GM23338 (cell line): ENCODE data around the gene METTL21C. TPM values are rescaled to one million over a fixed set of nuclear protein-coding genes. Genes with fewer than 3 reads are reported as not detected.

Experiments
- ATAC-seq: fragments of 200-7000 bp; cut with Tn5 transposase; 3 replicates; pipeline ENCODE4 v1.9.1; 2020
- DNase-seq: peaks from one replicate; pipeline ENCODE4 v3.0.0-alpha.2; 2015; ENCODE audit warnings: low spot score
- H2AFZ ChIP-seq: fragments of 200-600 bp; sonication (generic); 2 replicates; pipeline ENCODE4 v1.8.0; 2016; ENCODE audit warnings: antibody characterized with exemption, mild to moderate bottlenecking, moderate library complexity
- H3F3A ChIP-seq: fragments of 200-600 bp; sonication (generic); replicated peaks from 2 replicates; pipeline ENCODE4 v1.8.0; 2017; ENCODE audit warnings: antibody characterized with exemption, mixed run types, low read depth
- H3K27ac ChIP-seq: fragments of 200-600 bp; sonication (generic); 2 replicates; pipeline ENCODE4 v1.6.1; 2016; ENCODE audit warnings: low read depth
- H3K27me3 ChIP-seq: fragments of 200-600 bp; sonication (generic); 2 replicates; pipeline ENCODE4 v1.8.0; 2016; ENCODE audit warnings: mild to moderate bottlenecking, mixed run types, moderate library complexity; ENCODE audit not compliant: insufficient read depth
- H3K36me3 ChIP-seq: fragments of 200-600 bp; sonication (generic); 2 replicates; pipeline ENCODE4 v1.8.0; 2016; ENCODE audit warnings: mild to moderate bottlenecking; ENCODE audit not compliant: insufficient read depth
- H3K4me1 ChIP-seq: fragments of 200-600 bp; sonication (generic); 2 replicates; pipeline ENCODE4 v1.8.0; 2016; ENCODE audit warnings: mild to moderate bottlenecking, moderate library complexity; ENCODE audit not compliant: insufficient read depth
- H3K4me2 ChIP-seq: fragments of 200-600 bp; sonication (generic); 2 replicates; pipeline ENCODE4 v1.7.1; 2017; ENCODE audit warnings: mixed run types
- H3K4me3 ChIP-seq: fragments of 200-600 bp; sonication (generic); 2 replicates; pipeline ENCODE4 v1.6.1; 2016; ENCODE audit warnings: mixed run types
- H3K79me2 ChIP-seq: fragments of 200-600 bp; sonication (generic); replicated peaks from 2 replicates; pipeline ENCODE4 v1.8.0; 2017; ENCODE audit warnings: mild to moderate bottlenecking; ENCODE audit not compliant: insufficient read depth
- H3K9me2 ChIP-seq: fragments of 200-600 bp; sonication (generic); 2 replicates; pipeline ENCODE4 v1.8.0; 2017; ENCODE audit not compliant: insufficient read depth
- H4K20me1 ChIP-seq: fragments of 200-600 bp; sonication (generic); replicated peaks from 2 replicates; pipeline ENCODE4 v1.8.0; 2017; ENCODE audit warnings: mild to moderate bottlenecking; ENCODE audit not compliant: insufficient read depth
- H3K27ac Mint-ChIP-seq: 2 replicates; pipeline ENCODE4 v1.8.0; 2020; ENCODE audit warnings: inconsistent platforms, mild to moderate bottlenecking, moderate library complexity, mixed read lengths
- H3K27me3 Mint-ChIP-seq: 3 replicates; pipeline ENCODE4 v1.8.0; 2022; ENCODE audit warnings: low read depth, mild to moderate bottlenecking, moderate library complexity, mixed read lengths, inconsistent platforms; ENCODE audit not compliant: insufficient read depth, poor library complexity
- H3K36me3 Mint-ChIP-seq: 3 replicates; pipeline ENCODE4 v1.8.0; 2021; ENCODE audit warnings: low read depth, mild to moderate bottlenecking, inconsistent platforms, moderate library complexity, mixed read lengths
- H3K4me1 Mint-ChIP-seq: 3 replicates; pipeline ENCODE4 v1.8.0; 2020; ENCODE audit warnings: mild to moderate bottlenecking, inconsistent platforms, mixed read lengths
- H3K4me3 Mint-ChIP-seq: 3 replicates; pipeline ENCODE4 v1.8.0; 2021; ENCODE audit warnings: moderate library complexity, mild to moderate bottlenecking, inconsistent platforms, mixed read lengths
- H3K9me3 Mint-ChIP-seq: 3 replicates; pipeline ENCODE4 v1.8.0; 2020; ENCODE audit warnings: moderate library complexity, mild to moderate bottlenecking, inconsistent platforms, mixed read lengths
- CREB1 ChIP-seq: fragments of 250-450 bp; sonication (Bioruptor Pico); IDR thresholded peaks from 2 replicates; pipeline ENCODE4 v1.5.0; 2020; ENCODE audit warnings: low read depth, mild to moderate bottlenecking, moderate library complexity
- EZH2 ChIP-seq: fragments of 200-600 bp; sonication (generic); IDR thresholded peaks from one replicate; pipeline ENCODE4 v1.8.0; 2017; ENCODE audit warnings: antibody characterized with exemption, mild to moderate bottlenecking, low read depth; ENCODE audit not compliant: unreplicated experiment
- EZH2phosphoT487 ChIP-seq: fragments of 200-600 bp; sonication (generic); IDR thresholded peaks from one replicate; pipeline ENCODE4 v1.8.1; 2018; ENCODE audit warnings: antibody characterized with exemption; ENCODE audit not compliant: unreplicated experiment
- NANOG ChIP-seq: IDR thresholded peaks from 2 replicates; pipeline ENCODE4 v1.6.1; 2016; ENCODE audit warnings: antibody characterized with exemption, borderline replicate concordance
- POLR2AphosphoS5 ChIP-seq: IDR thresholded peaks from 2 replicates; pipeline ENCODE4 v1.6.1; 2016; ENCODE audit warnings: antibody characterized with exemption, low read depth
- REST ChIP-seq: IDR thresholded peaks from one replicate; pipeline ENCODE4 v1.6.1; 2018; ENCODE audit warnings: antibody characterized with exemption; ENCODE audit not compliant: unreplicated experiment
- ZNF114 ChIP-seq: fragments of 250-450 bp; sonication (Bioruptor Pico); IDR thresholded peaks from 2 replicates; pipeline ENCODE4 v1.5.0; 2020; ENCODE audit warnings: mild to moderate bottlenecking, moderate library complexity
- ZNF331 ChIP-seq: fragments of 250-450 bp; sonication (Bioruptor Pico); IDR thresholded peaks from 2 replicates; pipeline ENCODE4 v1.5.0; 2020; ENCODE audit warnings: low read depth, mild to moderate bottlenecking, moderate library complexity
- polyA plus RNA-seq: library from polyadenylated mRNA; unstranded; fragments of >200 nt; fragmentation: Nextera tagmentation; extraction: Ambion mirVana; gene quantifications from 2 replicates; pipeline ENCODE4 v1.2.1, GENCODE V29; 2016
- total RNA-seq: library from RNA; depleted of rRNA; stranded (reverse); fragments of >200 nt; shearing (Covaris generic); gene quantifications from 2 replicates; pipeline ENCODE4 v1.2.3, GENCODE V29; 2014

METTL21C gene
- total and polyA plus RNA-seq, 2 experiments from 2014 or later, result not detected

- H3K4me3 ChIP-seq, result no peak overlapping the region
- H3K4me1 ChIP-seq, result peaks cover 16% of the 10 kb centered on the region
- no peaks in the 10 kb centered on the region for H3K27me3 Mint-ChIP-seq
- H3K4me3 Mint-ChIP-seq, result no peak overlapping the region
- H3K36me3 Mint-ChIP-seq, result peaks cover 7% of the 10 kb centered on the region; the same call in 2 of the 3 replicates
- no peak for TF ChIP-seq NANOG
- TF ChIP-seq EZH2, result no peak
- H3F3A ChIP-seq, result 0 out of 2 replicates have a peak, but pooled peaks cover 3% of the 10 kb centered on the region
- no peak overlapping the region for H3K4me2 ChIP-seq
- H3K27ac ChIP-seq, result no peak overlapping the region
- no peak overlapping the region for H2AFZ ChIP-seq
- no peak for ATAC-seq
- H3K9me2 ChIP-seq, result no peaks in the 10 kb centered on the region
- no peak for DNase-seq
- H3K36me3 ChIP-seq, result no peaks in the 10 kb centered on the region; the same call in 1 of the 2 replicates
- no peaks in the 10 kb centered on the region for H3K27me3 ChIP-seq
- H3K79me2 ChIP-seq, result no peaks in the 10 kb centered on the region
- no peaks in the 10 kb centered on the region for H4K20me1 ChIP-seq
- peaks cover 22% of the 10 kb centered on the region for H3K4me1 Mint-ChIP-seq
- no peak overlapping the region for H3K27ac Mint-ChIP-seq
- H3K9me3 Mint-ChIP-seq, result no peaks in the 10 kb centered on the region
Observed at GRCh38 chr13:102683637-102684036, 11.2 kb downstream of the METTL21C start.

- Histone ChIP-seq H3K4me1 (peaks cover 9% of the 10 kb centered on the region; the same call in 1 of the 2 replicates), H3K36me3 (peaks cover 4% of the 10 kb centered on the region; the same call in 1 of the 2 replicates), H3K4me3 (no peak overlapping the region), H3K9me2 (no peaks in the 10 kb centered on the region), H3K79me2 (no peaks in the 10 kb centered on the region), H3K27me3 (no peaks in the 10 kb centered on the region), H3F3A (0 out of 2 replicates have a peak, but pooled peaks cover 3% of the 10 kb centered on the region), H3K4me2 (no peak overlapping the region), H4K20me1 (no peaks in the 10 kb centered on the region), H2AFZ (no peak overlapping the region), H3K27ac (no peak overlapping the region)
- DNase-seq (no peak), ATAC-seq (no peak)
- Mint-ChIP-seq H3K27ac (no peak overlapping the region), H3K4me3 (no peak overlapping the region), H3K4me1 (peaks cover 13% of the 10 kb centered on the region), H3K9me3 (no peaks in the 10 kb centered on the region; the same call in 2 of the 3 replicates), H3K27me3 (no peaks in the 10 kb centered on the region), H3K36me3 (peaks cover 10% of the 10 kb centered on the region)
- TF ChIP-seq REST, result no peak
- no peak for TF ChIP-seq EZH2
- TF ChIP-seq ZNF114 (CRISPR knock-in tag), result no peak
Observed at GRCh38 chr13:102682727-102683126, 12.1 kb downstream of the METTL21C start.

- Mint-ChIP-seq H3K9me3 (no peaks in the 10 kb centered on the region; the same call in 2 of the 3 replicates), H3K27ac (no peak overlapping the region), H3K4me1 (peaks cover 8% of the 10 kb centered on the region; the same call in 2 of the 3 replicates), H3K27me3 (no peaks in the 10 kb centered on the region), H3K4me3 (no peak overlapping the region), H3K36me3 (peaks cover 15% of the 10 kb centered on the region)
- peaks cover 4% of the 10 kb centered on the region; the same call in 1 of the 2 replicates for H3K4me1 ChIP-seq
- TF ChIP-seq REST, result no peak
- no peak for TF ChIP-seq CREB1 (CRISPR knock-in tag)
- no peak for TF ChIP-seq EZH2phosphoT487
- no peak for TF ChIP-seq POLR2AphosphoS5
- TF ChIP-seq ZNF331 (CRISPR knock-in tag), result no peak
- TF ChIP-seq EZH2, result no peak
- no peaks in the 10 kb centered on the region for H4K20me1 ChIP-seq
- H3K79me2 ChIP-seq, result no peaks in the 10 kb centered on the region
- peaks cover 9% of the 10 kb centered on the region; the same call in 1 of the 2 replicates for H3K36me3 ChIP-seq
- 0 out of 2 replicates have a peak, but pooled peaks cover 3% of the 10 kb centered on the region for H3F3A ChIP-seq
- no peaks in the 10 kb centered on the region for H3K27me3 ChIP-seq
- no peak overlapping the region for H2AFZ ChIP-seq
- H3K4me3 ChIP-seq, result no peak overlapping the region
- no peak overlapping the region for H3K27ac ChIP-seq
- no peak for DNase-seq
- no peaks in the 10 kb centered on the region for H3K9me2 ChIP-seq
- no peak for ATAC-seq
- no peak overlapping the region for H3K4me2 ChIP-seq
Observed at GRCh38 chr13:102682211-102682610, 12.6 kb downstream of the METTL21C start.
